ENCODE measurements around the gene TRIM36. TPM values are rescaled to one million over a fixed set of nuclear protein-coding genes. Genes with fewer than 3 reads are reported as not detected.

Gene TRIM36
- polyA plus RNA-seq, 1 of the 3 experiments (the other 2 are of a cell fraction) = 0.16 TPM

GRCh38 chr5:115165790-115166189, 3.9 kb downstream of the TRIM36 start (continued):
- TF ChIP-seq CTCF (IDR thresholded peaks at IDR 0.05) (no peak), FOXJ3 (CRISPR knock-in tag; IDR thresholded peaks at IDR 0.05) (no peak)
- TF ChIP-seq, protein P1, sequence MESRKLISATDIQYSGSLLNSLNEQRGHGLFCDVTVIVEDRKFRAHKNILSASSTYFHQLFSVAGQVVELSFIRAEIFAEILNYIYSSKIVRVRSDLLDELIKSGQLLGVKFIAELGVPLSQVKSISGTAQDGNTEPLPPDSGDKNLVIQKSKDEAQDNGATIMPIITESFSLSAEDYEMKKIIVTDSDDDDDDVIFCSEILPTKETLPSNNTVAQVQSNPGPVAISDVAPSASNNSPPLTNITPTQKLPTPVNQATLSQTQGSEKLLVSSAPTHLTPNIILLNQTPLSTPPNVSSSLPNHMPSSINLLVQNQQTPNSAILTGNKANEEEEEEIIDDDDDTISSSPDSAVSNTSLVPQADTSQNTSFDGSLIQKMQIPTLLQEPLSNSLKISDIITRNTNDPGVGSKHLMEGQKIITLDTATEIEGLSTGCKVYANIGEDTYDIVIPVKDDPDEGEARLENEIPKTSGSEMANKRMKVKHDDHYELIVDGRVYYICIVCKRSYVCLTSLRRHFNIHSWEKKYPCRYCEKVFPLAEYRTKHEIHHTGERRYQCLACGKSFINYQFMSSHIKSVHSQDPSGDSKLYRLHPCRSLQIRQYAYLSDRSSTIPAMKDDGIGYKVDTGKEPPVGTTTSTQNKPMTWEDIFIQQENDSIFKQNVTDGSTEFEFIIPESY (IDR thresholded peaks at IDR 0.05; ENCODE audit: borderline replicate concordance, low read depth) = no peak

DNA sequence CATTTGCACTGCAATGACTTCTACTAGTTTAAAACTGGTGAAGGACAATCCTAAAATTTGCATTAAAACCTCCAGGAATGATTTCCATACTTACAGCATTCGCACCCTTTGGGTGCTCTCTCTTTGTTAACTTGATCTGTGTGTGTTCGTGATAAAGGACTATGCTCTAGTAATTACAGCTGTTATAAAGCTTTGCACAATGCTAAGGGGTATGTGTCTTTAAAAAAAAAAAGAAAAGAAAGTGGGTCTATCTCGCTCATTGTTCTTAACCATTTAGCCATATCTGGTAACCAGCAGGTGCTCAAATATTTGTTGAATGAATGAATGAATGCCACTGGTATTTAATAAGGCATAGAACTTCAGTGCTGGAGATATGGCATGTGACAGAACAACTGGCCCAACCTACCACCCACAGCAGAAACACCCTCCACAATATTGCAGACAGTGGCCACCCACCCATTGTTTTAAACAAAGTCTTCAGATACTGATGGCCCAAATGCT, 8.7 kb downstream of the TRIM36 start:
- 53% methylated on average over 3 of the region's 3 CpGs for WGBS (ENCODE audit: low lambda C conversion rate)
- ChIA-PET CTCF (interaction anchor here (0.6 kb wide), 1 partner anchor 28 kb away, joined by 3 read pairs; no protein-coding TSS in a partner anchor), POLR2A (no interaction called here)
- no peak overlapping the region for H3K4me2 ChIP-seq
- H3K27me3 ChIP-seq (ENCODE audit: insufficient read depth) = no peaks in the 10 kb centered on the region
- no peaks in the 10 kb centered on the region for H3K9me3 ChIP-seq
- H4K20me1 ChIP-seq (ENCODE audit: insufficient read depth) = no peaks in the 10 kb centered on the region
- no peak overlapping the region for H3K27ac ChIP-seq (ENCODE audit: low read depth in 2 of 2, low read length in 1 of 2)
- no peaks in the 10 kb centered on the region for H3K9me2 ChIP-seq
- no peaks in the 10 kb centered on the region for H3K4me1 ChIP-seq (ENCODE audit: control insufficient read depth in 1 of 2, insufficient read depth in 2 of 2, low read depth in 1 of 2, low read length in 1 of 2)
- H3F3A ChIP-seq (replicated peaks; ENCODE audit: insufficient read depth) = no peaks in the 10 kb centered on the region
- TF ChIP-seq EP300 (IDR thresholded peaks at IDR 0.05; ENCODE audit: borderline replicate concordance in 1 of 2, low read depth in 1 of 2, low read length in 1 of 2) = no peak
- no peak for TF ChIP-seq RFX5 (IDR thresholded peaks at IDR 0.05; ENCODE audit: low read length)
- no peak for TF ChIP-seq GABPA (IDR thresholded peaks at IDR 0.05; ENCODE audit: low read depth)
- TF ChIP-seq TEAD4 (IDR thresholded peaks at IDR 0.05; ENCODE audit: borderline replicate concordance, insufficient read depth) = no peak
- TF ChIP-seq GATA2 (CRISPR knock-in tag; IDR thresholded peaks at IDR 0.05) = no peak
- TF ChIP-seq RXRA (IDR thresholded peaks at IDR 0.05; ENCODE audit: borderline replicate concordance, low read depth) = no peak
- no peak for TF ChIP-seq TCF12 (IDR thresholded peaks at IDR 0.05)
- TF ChIP-seq EZH2phosphoT487 (IDR thresholded peaks at IDR 0.05; ENCODE audit: borderline replicate concordance, low read depth) = no peak
- TF ChIP-seq FOSL2 (IDR thresholded peaks at IDR 0.05; ENCODE audit: borderline replicate concordance, low read depth) = no peak
- TF ChIP-seq NRF1 (IDR thresholded peaks at IDR 0.05; ENCODE audit: low read depth, low read length) = no peak
- no peak for TF ChIP-seq CHD2 (IDR thresholded peaks at IDR 0.05; ENCODE audit: low read length, partially characterized antibody)
- TF ChIP-seq SMC3 (IDR thresholded peaks at IDR 0.05; ENCODE audit: low read depth, low read length) = no peak
- no peak for TF ChIP-seq MEF2A (IDR thresholded peaks at IDR 0.05; ENCODE audit: borderline replicate concordance, low read depth)
- TF ChIP-seq REST (IDR thresholded peaks at IDR 0.05; ENCODE audit: low read depth, low read length) = no peak
- no peak for TF ChIP-seq USF2 (IDR thresholded peaks at IDR 0.05; ENCODE audit: borderline replicate concordance, low read depth, low read length)
- TF ChIP-seq CTCF (IDR thresholded peaks at IDR 0.05) = no peak
- H3K79me2 ChIP-seq (ENCODE audit: insufficient read depth) = no peaks in the 10 kb centered on the region
- no peak overlapping the region for H3K4me3 ChIP-seq (ENCODE audit: low read depth in 2 of 2, low read length in 1 of 2)
- DNase-seq = no peak
- H3K36me3 ChIP-seq (replicated peaks in 1 of 2; ENCODE audit: control insufficient read depth in 1 of 2, insufficient read depth in 2 of 2, low read length in 1 of 2) = no peaks in the 10 kb centered on the region
- H3K9ac ChIP-seq = no peak overlapping the region
- H2AFZ ChIP-seq (ENCODE audit: low read depth) = no peak overlapping the region
